ENCODE measurements around the gene KYAT1. TPM values are rescaled to one million over a fixed set of nuclear protein-coding genes. Genes with fewer than 3 reads are reported as not detected.
A peak's percentile ranks its signal among the peaks of the same experiment; 100 is the strongest.

KYAT1 gene
- total and polyA plus RNA-seq, 2 of the 8 experiments (the other 6 are each of a cell fraction or from before 2014, with no cell fraction given): 30.4 to 42.2 TPM

DNA sequence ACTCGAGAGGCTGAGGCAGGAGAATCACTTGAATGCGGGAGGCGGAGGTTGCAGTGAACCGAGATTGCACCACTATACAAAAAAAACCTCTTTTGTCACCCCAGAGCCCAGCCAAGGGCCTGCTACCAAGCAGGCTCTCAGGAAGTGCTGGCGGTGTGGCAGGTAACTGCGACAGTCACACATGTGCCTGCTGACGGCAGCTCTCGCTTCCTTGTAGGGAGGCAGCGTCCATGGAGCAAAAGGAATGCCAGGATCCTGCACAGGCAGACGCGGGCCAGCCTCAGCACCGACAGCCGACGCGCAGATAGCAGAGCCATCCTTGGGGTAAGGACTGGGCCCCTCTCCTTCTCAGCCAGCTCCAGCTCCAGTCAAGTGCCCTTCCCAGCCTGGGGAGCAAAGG is 4.0 kb upstream of the KYAT1 start:
- DNase-seq (ENCODE audit: low read depth in 1 of 2, low spot score in 2 of 2): no peak
- H3K9ac ChIP-seq (replicated peaks in 1 of 4; ENCODE audit: extremely low read depth in 1 of 4, low read depth in 3 of 4, low read length in 3 of 4): no peak overlapping the region
- H3K79me2 ChIP-seq (ENCODE audit: control insufficient read depth in 1 of 2, insufficient read depth in 2 of 2, low read length in 2 of 2): peaks cover 25 to 84% of the 10 kb centered on the region in 2 experiments

More for the DNA sequence above, 4.0 kb upstream of the KYAT1 start:
- H3K27ac ChIP-seq (ENCODE audit: low read depth, low read length): no peak overlapping the region
- H3K23me2 ChIP-seq (ENCODE audit: low read depth, low read length): peaks cover 6% of the 10 kb centered on the region
- peaks cover 6 to 30% (median 18%) of the 10 kb centered on the region in 4 experiments for H3K4me1 ChIP-seq (replicated peaks in 1 of 4; ENCODE audit: control insufficient read depth in 3 of 4, insufficient read depth in 4 of 4, low read length in 3 of 4)
- H3K9me3 ChIP-seq (ENCODE audit: insufficient read depth in 2 of 2, low read depth in 1 of 2, low read length in 1 of 2): no peaks in the 10 kb centered on the region
- 95% methylated on average over 15 of the region's 15 CpGs; no CpG with 5 or more reads in 1 of the 2 experiments for WGBS, 2 experiments (ENCODE audit: extremely low coverage in 1 of 2, insufficient coverage in 1 of 2, insufficient read length in 1 of 2, insufficient replicate concordance in 2 of 2, low coverage in 1 of 2, low lambda C conversion rate in 2 of 2, missing lambda C conversion rate in 1 of 2)
- POLR2A ChIA-PET (ENCODE audit: partially characterized antibody): interaction anchor here (1.2 to 1.6 kb wide), 4 partner anchors 8 to 18 kb away, joined by 4 to 10 read pairs (median 4); no protein-coding TSS in a partner anchor
- H3K56ac ChIP-seq (replicated peaks; ENCODE audit: insufficient read length, low read depth, low read length): no peak overlapping the region
- H3K18ac ChIP-seq (ENCODE audit: extremely low read depth, low read length): no peak overlapping the region
- no peak overlapping the region for H2BK15ac ChIP-seq (ENCODE audit: low read length)
- FAIRE-seq: no peak
- no peak overlapping the region for H3K14ac ChIP-seq (ENCODE audit: insufficient read length)
- H4K91ac ChIP-seq (replicated peaks; ENCODE audit: insufficient read length, low read length): no peak overlapping the region
- no peak overlapping the region for H2BK120ac ChIP-seq (replicated peaks; ENCODE audit: low read depth, low read length)
- H3K36me3 ChIP-seq (ENCODE audit: control insufficient read depth in 2 of 4, insufficient read depth in 4 of 4, low read length in 3 of 4): peaks cover 3 to 20% (median 12%) of the 10 kb centered on the region in 4 experiments
- H3K23ac ChIP-seq (ENCODE audit: insufficient read length): no peak overlapping the region
- H2BK20ac ChIP-seq (ENCODE audit: low read length): no peak overlapping the region
- H2BK12ac ChIP-seq (ENCODE audit: low read depth, low read length): peak overlapping the region; percentile 60; the same call in 1 of the 2 replicates
- no peak overlapping the region for H2AFZ ChIP-seq (ENCODE audit: low read length)
- CTCF ChIA-PET (ENCODE audit: partially characterized antibody): interaction anchor here (1.0 to 1.4 kb wide), 4 partner anchors 22 to 44 kb away, joined by 4 to 11 read pairs (median 4); no protein-coding TSS in a partner anchor
- no peaks in the 10 kb centered on the region for H3K27me3 ChIP-seq (replicated peaks in 1 of 4; ENCODE audit: control insufficient read depth in 3 of 4, extremely low read depth in 1 of 4, insufficient read depth in 3 of 4, low read length in 3 of 4)
- peak overlapping the region; percentile 61 for H2BK5ac ChIP-seq (ENCODE audit: low read depth, low read length)
- no peak overlapping the region for H4K8ac ChIP-seq (ENCODE audit: extremely low read depth, insufficient read depth, low read length)
- no peak overlapping the region for H3K4ac ChIP-seq (replicated peaks; ENCODE audit: insufficient read length, low read depth, low read length)
- H2AK5ac ChIP-seq (ENCODE audit: low read depth, low read length): 0 out of 2 replicates have a peak overlapping the region, but pooled peaks have one; percentile 9
- no peak overlapping the region for H3K4me3 ChIP-seq (ENCODE audit: extremely low read depth in 1 of 4, insufficient read depth in 2 of 4, low read depth in 3 of 4, low read length in 4 of 4)
- peaks cover 0 to 13% of the 10 kb centered on the region in 2 experiments for H4K20me1 ChIP-seq (replicated peaks in 1 of 2; ENCODE audit: control insufficient read depth in 1 of 2, insufficient read depth in 2 of 2, low read length in 2 of 2)
- H4K5ac ChIP-seq (ENCODE audit: insufficient read length, low read depth, low read length): no peak overlapping the region
- peaks cover 32% of the 10 kb centered on the region for H3K79me1 ChIP-seq (ENCODE audit: low read depth, low read length)
- TF ChIP-seq PHF8 (conservative IDR thresholded peaks at IDR 0.05; ENCODE audit: low read depth, low read length) (no peak), SP4 (IDR thresholded peaks at IDR 0.05; ENCODE audit: low read length) (no peak), RFX5 (IDR thresholded peaks at IDR 0.05; ENCODE audit: borderline replicate concordance, low read depth, low read length) (no peak), ASH2L (IDR thresholded peaks at IDR 0.05; ENCODE audit: low read length) (no peak)
- TF ChIP-seq, protein P1, sequence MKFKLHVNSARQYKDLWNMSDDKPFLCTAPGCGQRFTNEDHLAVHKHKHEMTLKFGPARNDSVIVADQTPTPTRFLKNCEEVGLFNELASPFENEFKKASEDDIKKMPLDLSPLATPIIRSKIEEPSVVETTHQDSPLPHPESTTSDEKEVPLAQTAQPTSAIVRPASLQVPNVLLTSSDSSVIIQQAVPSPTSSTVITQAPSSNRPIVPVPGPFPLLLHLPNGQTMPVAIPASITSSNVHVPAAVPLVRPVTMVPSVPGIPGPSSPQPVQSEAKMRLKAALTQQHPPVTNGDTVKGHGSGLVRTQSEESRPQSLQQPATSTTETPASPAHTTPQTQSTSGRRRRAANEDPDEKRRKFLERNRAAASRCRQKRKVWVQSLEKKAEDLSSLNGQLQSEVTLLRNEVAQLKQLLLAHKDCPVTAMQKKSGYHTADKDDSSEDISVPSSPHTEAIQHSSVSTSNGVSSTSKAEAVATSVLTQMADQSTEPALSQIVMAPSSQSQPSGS (IDR thresholded peaks at IDR 0.05; ENCODE audit: low read length): no peak
- no peak overlapping the region for H3K4me2 ChIP-seq (ENCODE audit: insufficient read depth in 1 of 2, low read depth in 2 of 2, low read length in 2 of 2)

All from H1 (cell line).